Cardiac fibroblast (primary cell): Measurements from ENCODE around the gene TAF7L.
"Not testable (repeated sequence)": the region's sequence is repeated elsewhere in the genome, so short reads cannot be mapped to it uniquely, and the experiment has no call there.

Experiments used
- DNase-seq, 2 donors: peaks; one replicate each; pipeline versions ENCODE4 v3.0.0 to v3.0.0-alpha.2; 2010; ENCODE audit warnings: low read depth in 2 of 2
- H3K4me3 ChIP-seq, 2 donors: replicated peaks in 1 of 2; 1 replicate in 1 of 2; 2 replicates in 1 of 2; pipeline ENCODE4 v1.5.1; 2011; ENCODE audit warnings: low read depth in 2 of 2, low read length in 2 of 2, mild to moderate bottlenecking in 2 of 2, moderate library complexity in 1 of 2
- CTCF ChIP-seq: IDR thresholded peaks from one replicate; pipeline ENCODE4 v1.5.1; 2011; ENCODE audit warnings: low read depth, mild to moderate bottlenecking, low read length, inconsistent platforms

Gene TAF7L

GRCh38 chrX:101290957-101291603 lies at the start of gene TAF7L:
TSS of gene TAF7L (minus strand) at chrX:101291334. CDS start at chrX:101287543, 3,791 bp downstream.
- DNase-seq = peak; percentile 5 to 6
- no peak for TF ChIP-seq CTCF
- peak within 1 kb of the TSS in 1 of 2 donors; percentile 18 for H3K4me3 ChIP-seq

GRCh38 chrX:101337776-101338271 lies 46.7 kb upstream of the TAF7L start:
- no peak overlapping the region for H3K4me3 ChIP-seq
- no peak for TF ChIP-seq CTCF
- no peak for DNase-seq

GRCh38 chrX:101334310-101334709 lies 43.2 kb upstream of the TAF7L start:
- not testable (repeated sequence) for DNase-seq

GRCh38 chrX:101326600-101326999 lies 35.5 kb upstream of the TAF7L start:
- not testable (repeated sequence) for DNase-seq

More at GRCh38 chrX:101334310-101334709, 43.2 kb upstream of the TAF7L start:
- H3K4me3 ChIP-seq = not testable (repeated sequence)

GRCh38 chrX:101303790-101304189 lies 12.7 kb upstream of the TAF7L start:
- no peak for TF ChIP-seq CTCF
- no peak for DNase-seq
- no peak overlapping the region for H3K4me3 ChIP-seq

More at GRCh38 chrX:101326600-101326999, 35.5 kb upstream of the TAF7L start:
- H3K4me3 ChIP-seq = not testable (repeated sequence)

GRCh38 chrX:101295603-101296002 lies 4.5 kb upstream of the TAF7L start:
- DNase-seq = not testable (repeated sequence)

GRCh38 chrX:101287402-101287801 lies 3.7 kb downstream of the TAF7L start:
- DNase-seq = peak; percentile 56 to 69
- H3K4me3 ChIP-seq = no peak overlapping the region
- TF ChIP-seq CTCF = peak; percentile 53

More at GRCh38 chrX:101295603-101296002, 4.5 kb upstream of the TAF7L start:
- H3K4me3 ChIP-seq = not testable (repeated sequence)

GRCh38 chrX:101276238-101276637 lies 14.9 kb downstream of the TAF7L start:
- TF ChIP-seq CTCF = no peak
- no peak overlapping the region for H3K4me3 ChIP-seq
- DNase-seq = no peak
